HepG2 (cell line): Measurements from ENCODE around the gene ACADVL. TPM values are rescaled to one million over a fixed set of nuclear protein-coding genes. Genes with fewer than 3 reads are reported as not detected.

Experiments
- ATAC-seq: fragments of 200-7000 bp; cut with Tn5 transposase; 3 replicates; pipeline ENCODE4 v1.9.1; 2020; ENCODE audit warnings: mild to moderate bottlenecking, moderate library complexity
- BruUV-seq: library from RNA; stranded (reverse); fragments of 400-500 nt; replicated peaks from 2 replicates; lab custom pipeline; 2021; lab: Mats Ljungman, UMichigan
- CTCF ChIA-PET: fragments of 300-600 bp; formaldehyde crosslinking; extraction: SDS; loops from one replicate; lab custom pipeline; 2021; ENCODE audit warnings: low total read pairs, inconsistent platforms, low intra/inter-chr PET ratio; lab: Yijun Ruan, JAX
- POLR2A ChIA-PET: fragments of 350-600 bp; sonication (Branson Sonifier 250); formaldehyde crosslinking; loops from one replicate; lab custom pipeline; 2020; ENCODE audit warnings: antibody characterized with exemption, inconsistent platforms; lab: Yijun Ruan, JAX
- DNase-seq: peaks from one replicate; pipeline ENCODE4 v3.0.0-alpha.2; 2015; ENCODE audit warnings: low spot score
- FAIRE-seq: peaks from 3 replicates; lab custom pipeline; 2011; peaks lifted over from hg19 to GRCh38; lab: Jason Lieb, UNC
- H2AFZ ChIP-seq: one replicate; pipeline ENCODE4 v1.6.1; 2011; ENCODE audit warnings: low read length, inconsistent platforms
- H3K27ac ChIP-seq: fragments of 300-600 bp; 3 replicates; pipeline ENCODE4 v1.8.0; 2011; ENCODE audit warnings: mixed run types, mild to moderate bottlenecking, mixed read lengths, low read length, inconsistent platforms; ENCODE audit not compliant: insufficient read depth; ENCODE audit errors: extremely low read length
- H3K27me3 ChIP-seq, 2 experiments: fragments of 200-600 bp in 1 of 2; 2 replicates in 1 of 2; 3 replicates in 1 of 2; pipeline versions ENCODE4 v1.6.0 to v1.8.0; 2011; ENCODE audit warnings: low read length in 2 of 2, mild to moderate bottlenecking in 2 of 2, moderate library complexity in 2 of 2, inconsistent platforms in 1 of 2; ENCODE audit not compliant: insufficient read depth in 2 of 2, control insufficient read depth in 1 of 2
- H3K36me3 ChIP-seq, 2 experiments: fragments of 200-600 bp in 1 of 2; replicated peaks in 1 of 2; 2 replicates in 1 of 2; 3 replicates in 1 of 2; pipeline versions ENCODE4 v1.5.1 to v1.8.0; 2011; ENCODE audit warnings: low read length in 2 of 2, inconsistent platforms in 1 of 2; ENCODE audit not compliant: insufficient read depth in 2 of 2, control insufficient read depth in 1 of 2
- H3K4me1 ChIP-seq: 2 replicates; pipeline ENCODE4 v1.5.1; 2012; ENCODE audit warnings: low read length, inconsistent platforms; ENCODE audit not compliant: insufficient read depth
- H3K4me2 ChIP-seq: 2 replicates; pipeline ENCODE4 v1.6.0; 2011; ENCODE audit warnings: low read depth, low read length, inconsistent platforms
- H3K4me3 ChIP-seq, 3 experiments: fragments of 200-600 bp in 1 of 3; sonication (generic), shearing (Covaris generic) in 1 of 3; replicated peaks in 1 of 3; 2 replicates each; pipeline ENCODE4 v1.5.1; 2011 to 2016; ENCODE audit warnings: low read length in 3 of 3, inconsistent platforms in 2 of 3, low read depth in 2 of 3, mild to moderate bottlenecking in 2 of 3, control low read depth in 1 of 3, mixed read lengths in 1 of 3; ENCODE audit not compliant: insufficient read depth in 1 of 3
- H3K79me2 ChIP-seq: one replicate; pipeline ENCODE4 v1.6.1; 2011; ENCODE audit warnings: low read length, inconsistent platforms; ENCODE audit not compliant: insufficient read depth
- H3K9ac ChIP-seq: 2 replicates; pipeline ENCODE4 v1.6.0; 2011; ENCODE audit warnings: mild to moderate bottlenecking, low read depth, low read length, inconsistent platforms; ENCODE audit not compliant: insufficient read depth
- H3K9me3 ChIP-seq: 2 replicates; pipeline ENCODE4 v1.5.1; 2012; ENCODE audit warnings: mild to moderate bottlenecking, low read length
- H4K20me1 ChIP-seq: 2 replicates; pipeline ENCODE4 v1.6.0; 2011; ENCODE audit warnings: inconsistent platforms, mild to moderate bottlenecking, low read length, moderate library complexity; ENCODE audit not compliant: insufficient read depth
- ARID3A ChIP-seq: IDR thresholded peaks from 2 replicates; pipeline ENCODE4 v1.6.1; 2012; ENCODE audit warnings: low read depth, low read length, improper control_type of control experiment
- HNF4A ChIP-seq: sonication (generic); formaldehyde crosslinking; IDR thresholded peaks from 2 replicates; pipeline ENCODE4 v1.4.0; 2020; ENCODE audit warnings: missing genetic modification reagents
- NBN ChIP-seq: fragments of 450-650 bp; conservative IDR thresholded peaks from 2 replicates; pipeline ENCODE4 v1.6.1; 2017
- NFIB ChIP-seq: sonication (generic); formaldehyde crosslinking; IDR thresholded peaks from 2 replicates; pipeline ENCODE4 v1.9.0; 2021; ENCODE audit warnings: missing genetic modification reagents, mild to moderate bottlenecking, borderline replicate concordance
- PPARG ChIP-seq: conservative IDR thresholded peaks from 2 replicates; pipeline ENCODE4 v1.6.1; 2016; ENCODE audit warnings: missing biosample characterization, missing genetic modification reagents
- SMAD3 ChIP-seq: sonication (generic); formaldehyde crosslinking; IDR thresholded peaks from 2 replicates; pipeline ENCODE4 v1.4.0; 2020; ENCODE audit warnings: missing genetic modification reagents
- SMARCE1 ChIP-seq: fragments of 450-650 bp; IDR thresholded peaks from 2 replicates; pipeline ENCODE4 v1.6.1; 2017; ENCODE audit warnings: borderline replicate concordance
- SOX6 ChIP-seq, 2 experiments: fragments of 450-650 bp in 1 of 2; sonication (generic) in 1 of 2; formaldehyde crosslinking in 1 of 2; IDR thresholded peaks; 2 replicates each; pipeline versions ENCODE4 v1.4.0 to v1.6.1; 2017 to 2020; ENCODE audit warnings: antibody characterized with exemption in 1 of 2, mild to moderate bottlenecking in 1 of 2, missing genetic modification reagents in 1 of 2
- ZNF354B ChIP-seq: sonication (generic); formaldehyde crosslinking; IDR thresholded peaks from 2 replicates; pipeline ENCODE4 v1.8.0; 2022; ENCODE audit warnings: mild to moderate bottlenecking, missing genetic modification reagents
- ZNF512 ChIP-seq: sonication (generic); formaldehyde crosslinking; IDR thresholded peaks from 2 replicates; pipeline ENCODE4 v1.4.0; 2020; ENCODE audit warnings: mild to moderate bottlenecking, missing genetic modification reagents
- ZNF558 ChIP-seq: sonication (generic); formaldehyde crosslinking; IDR thresholded peaks from 2 replicates; pipeline ENCODE4 v1.9.0; 2022; ENCODE audit warnings: mild to moderate bottlenecking, missing genetic modification reagents, borderline replicate concordance
- whole genome bisulfite sequencing: methylation state at CpG from one replicate; pipeline ENCODE4 v1.1.6; 2017; ENCODE audit warnings: low lambda C conversion rate; 5-methylcytosine and 5-hydroxymethylcytosine counted together
- in situ Hi-C: cut with HindIII; loops from 2 replicates; pipeline ENCODE4 v1.10.0; 2017; ENCODE audit warnings: low pct_unique_long_range_greater_than_20kb; ENCODE audit not compliant: extremely low pct_ligation_motif_present
- intact Hi-C: fragments of 100-400 bp; cut with micrococcal nuclease; formaldehyde crosslinking; loops from one replicate; pipeline ENCODE4 v1.10.0; 2022; ENCODE audit not compliant: unreplicated experiment
- polyA plus RNA-seq, 8 experiments: library from polyadenylated mRNA; depleted of rRNA in 3 of 8; stranded (reverse) in 7 of 8; unstranded in 1 of 8; fragments of >200 nt; fragmentation: Illumina TruSeq in 4 of 8; extraction: Trizol in 4 of 8; gene quantifications; 2 replicates each; pipeline versions ENCODE4 v1.2.1 to v1.2.3, GENCODE V29; 2011 to 2016; ENCODE audit warnings: low read depth in 4 of 8, missing spikeins in 1 of 8, mixed read lengths in 1 of 8; ENCODE audit not compliant: insufficient read depth in 1 of 8
- total RNA-seq, 5 experiments: library from RNA; depleted of rRNA; stranded (reverse); fragments of >200 nt; fragmentation: Illumina TruSeq; extraction: Trizol; gene quantifications; 2 replicates each; pipeline ENCODE4 v1.2.3, GENCODE V29; 2016; ENCODE audit warnings: low read depth in 1 of 5
- TF ChIP-seq, protein P1 (sequence below): sonication (generic); formaldehyde crosslinking; IDR thresholded peaks from 2 replicates; pipeline ENCODE4 v1.5.0; 2020; ENCODE audit warnings: missing genetic modification reagents, mild to moderate bottlenecking, borderline replicate concordance
- TF ChIP-seq, protein P2 (sequence below): IDR thresholded peaks from 2 replicates; pipeline ENCODE4 v1.6.1; 2018; ENCODE audit warnings: missing genetic modification reagents

Gene ACADVL
- total and polyA plus RNA-seq, 2 of the 13 experiments (the other 11 are each of a cell fraction or from before 2014, with no cell fraction given): 219 to 412 TPM

DNA sequence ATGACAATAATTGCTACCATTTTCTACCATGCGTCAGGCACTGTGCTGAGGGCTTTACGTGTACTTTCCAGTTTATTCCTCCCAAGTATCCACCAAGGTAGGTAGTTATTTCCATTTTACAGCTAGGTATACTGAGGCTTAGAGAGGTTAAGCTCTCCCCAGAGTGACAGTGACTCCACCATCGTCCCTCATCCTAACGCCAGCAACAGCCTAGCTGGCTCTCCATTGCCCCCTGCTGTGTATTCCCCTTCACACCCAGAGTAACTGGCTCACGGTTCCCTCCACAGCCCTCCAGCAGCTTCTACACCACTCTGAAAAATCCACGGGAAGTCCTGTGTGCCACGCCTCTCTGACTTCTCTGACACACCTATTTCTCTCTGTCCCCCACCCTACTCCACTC, 33.5 kb upstream of the ACADVL start (continued):
- no peak for TF ChIP-seq SOX6 (IDR thresholded peaks at IDR 0.05)
- TF ChIP-seq SOX6 (CRISPR knock-in tag; IDR thresholded peaks at IDR 0.05): 0 out of 2 replicates have a peak, but pooled peaks have one; percentile 18
- peak; percentile 21; the same call in 1 of the 2 replicates for TF ChIP-seq HNF4A (CRISPR knock-in tag)

- H3K27ac ChIP-seq: no peak overlapping the region
- H4K20me1 ChIP-seq: no peaks in the 10 kb centered on the region
- no TSS peak for BruUV-seq
- no peak overlapping the region for H2AFZ ChIP-seq
- FAIRE-seq (no peak), ATAC-seq (no peak), DNase-seq (no peak)
- H3K36me3 ChIP-seq: no peaks in the 10 kb centered on the region
- no peak overlapping the region for H3K4me3 ChIP-seq
- H3K4me2 ChIP-seq: no peak overlapping the region
- intact Hi-C loops (no loop called here), in situ Hi-C loops (no loop called here)
- TF ChIP-seq SMAD3 (CRISPR knock-in tag): no peak
- no peak for TF ChIP-seq ZNF558 (CRISPR knock-in tag)
- TF ChIP-seq ARID3A: no peak
- TF ChIP-seq, protein P1, sequence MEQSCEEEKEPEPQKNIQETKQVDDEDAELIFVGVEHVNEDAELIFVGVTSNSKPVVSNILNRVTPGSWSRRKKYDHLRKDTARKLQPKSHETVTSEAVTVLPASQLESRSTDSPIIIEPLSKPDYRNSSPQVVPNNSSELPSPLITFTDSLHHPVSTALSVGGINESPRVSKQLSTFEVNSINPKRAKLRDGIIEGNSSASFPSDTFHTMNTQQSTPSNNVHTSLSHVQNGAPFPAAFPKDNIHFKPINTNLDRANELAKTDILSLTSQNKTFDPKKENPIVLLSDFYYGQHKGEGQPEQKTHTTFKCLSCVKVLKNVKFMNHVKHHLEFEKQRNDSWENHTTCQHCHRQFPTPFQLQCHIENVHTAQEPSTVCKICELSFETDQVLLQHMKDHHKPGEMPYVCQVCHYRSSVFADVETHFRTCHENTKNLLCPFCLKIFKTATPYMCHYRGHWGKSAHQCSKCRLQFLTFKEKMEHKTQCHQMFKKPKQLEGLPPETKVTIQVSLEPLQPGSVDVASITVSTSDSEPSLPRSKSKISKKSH (CRISPR knock-in tag): no peak
- TF ChIP-seq PPARG (CRISPR knock-in tag): no peak
- TF ChIP-seq ZNF512: no peak
- TF ChIP-seq, protein P2, sequence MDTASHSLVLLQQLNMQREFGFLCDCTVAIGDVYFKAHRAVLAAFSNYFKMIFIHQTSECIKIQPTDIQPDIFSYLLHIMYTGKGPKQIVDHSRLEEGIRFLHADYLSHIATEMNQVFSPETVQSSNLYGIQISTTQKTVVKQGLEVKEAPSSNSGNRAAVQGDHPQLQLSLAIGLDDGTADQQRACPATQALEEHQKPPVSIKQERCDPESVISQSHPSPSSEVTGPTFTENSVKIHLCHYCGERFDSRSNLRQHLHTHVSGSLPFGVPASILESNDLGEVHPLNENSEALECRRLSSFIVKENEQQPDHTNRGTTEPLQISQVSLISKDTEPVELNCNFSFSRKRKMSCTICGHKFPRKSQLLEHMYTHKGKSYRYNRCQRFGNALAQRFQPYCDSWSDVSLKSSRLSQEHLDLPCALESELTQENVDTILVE (CRISPR knock-in tag): no peak
- TF ChIP-seq NBN: no peak
- TF ChIP-seq NFIB: no peak
- TF ChIP-seq SMARCE1: no peak
- no peak for TF ChIP-seq ZNF354B (CRISPR knock-in tag)
- ChIA-PET CTCF (no interaction called here), POLR2A (interaction anchor here (1.5 kb wide), 1 partner anchor 24 kb away, joined by 3 read pairs; no protein-coding TSS in a partner anchor)
- no peaks in the 10 kb centered on the region for H3K27me3 ChIP-seq
- 76% methylated on average over 10 of the region's 14 CpGs for WGBS
- peaks cover 46% of the 10 kb centered on the region for H3K4me1 ChIP-seq
- no peak overlapping the region for H3K9ac ChIP-seq
- H3K79me2 ChIP-seq: no peaks in the 10 kb centered on the region
- no peaks in the 10 kb centered on the region for H3K9me3 ChIP-seq
These were observed 29.3 kb upstream of the ACADVL start for GRCh38 chr17:7190276-7190917.
